ENCODE results near the gene NTRK3. TPM values are rescaled to one million over a fixed set of nuclear protein-coding genes. Genes with fewer than 3 reads are reported as not detected.
"Not testable (repeated sequence)": the region's sequence is repeated elsewhere in the genome, so short reads cannot be mapped to it uniquely, and the experiment has no call there.

NTRK3 gene
- polyA plus RNA-seq, 1 donor from 2014 or later = not detected

DNA sequence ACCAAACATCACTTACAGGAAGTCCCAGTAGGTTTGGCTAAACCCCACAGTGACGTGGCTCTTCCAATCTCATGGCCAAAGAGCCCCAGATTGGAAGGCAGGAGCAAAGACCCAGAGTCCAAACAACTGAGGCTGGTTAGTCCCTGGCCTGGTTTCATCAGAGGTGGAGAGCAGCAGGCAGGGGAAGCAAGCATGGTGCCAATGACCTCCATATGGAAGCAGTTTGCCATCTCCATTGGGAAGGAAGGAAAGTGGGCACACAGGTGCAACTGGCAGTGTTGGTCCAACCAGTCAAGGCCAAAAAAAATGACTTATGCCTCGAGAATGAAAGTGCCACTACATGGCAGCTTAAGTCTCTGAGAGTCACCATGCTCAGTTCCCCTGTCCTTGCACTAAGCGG is 175.9 kb downstream of the NTRK3 start:
- H3K9me3 Mint-ChIP-seq = peaks cover 0 to 3% (median 3%) of the 10 kb centered on the region in 3 donors
- no peak overlapping the region for H3K27ac Mint-ChIP-seq
- H3K36me3 Mint-ChIP-seq = no peaks in the 10 kb centered on the region
- no peak overlapping the region for H3K4me3 Mint-ChIP-seq
- H3K27me3 Mint-ChIP-seq = peaks cover 3% of the 10 kb centered on the region
- H3K4me1 Mint-ChIP-seq = no peaks in the 10 kb centered on the region

DNA sequence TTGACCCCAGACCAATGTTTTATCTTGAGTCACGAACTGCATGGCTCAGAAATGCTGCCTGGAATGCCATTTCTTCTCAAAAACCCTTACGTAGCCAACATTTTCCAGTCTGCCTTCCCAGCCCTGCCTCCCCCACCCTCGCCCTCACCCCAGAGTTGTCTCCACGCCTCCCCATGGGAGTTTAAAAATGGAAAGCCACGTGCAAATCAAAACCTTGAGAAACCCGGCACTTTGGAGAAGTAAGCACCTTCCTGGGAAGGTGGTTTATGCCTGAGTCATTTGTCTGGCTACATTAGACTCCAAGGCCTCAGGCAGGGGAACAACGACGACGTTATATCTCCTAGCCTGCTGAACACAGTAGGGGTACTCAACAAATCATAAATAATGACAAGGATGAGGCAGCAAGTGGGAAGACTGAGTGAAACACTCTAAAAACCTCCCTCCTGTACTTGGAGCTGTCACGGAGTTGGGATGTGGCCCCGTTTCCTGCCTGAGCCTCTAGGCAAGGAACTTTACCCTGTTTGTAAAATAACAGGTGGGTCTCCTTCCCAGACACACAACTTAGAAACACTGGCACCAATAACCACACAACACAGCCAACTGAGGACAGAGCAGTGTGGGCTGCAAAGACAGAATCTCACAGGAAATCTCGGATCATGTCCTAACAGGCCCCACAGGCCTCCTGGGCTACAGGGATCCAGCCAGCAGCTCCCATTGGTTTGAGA is 179.1 kb downstream of the NTRK3 start:
- Mint-ChIP-seq H3K36me3 (no peaks in the 10 kb centered on the region), H3K27ac (no peak overlapping the region), H3K4me3 (no peak overlapping the region), H3K9me3 (peaks cover 0 to 3% (median 2%) of the 10 kb centered on the region in 3 donors), H3K27me3 (peaks cover 6% of the 10 kb centered on the region), H3K4me1 (no peaks in the 10 kb centered on the region)

DNA sequence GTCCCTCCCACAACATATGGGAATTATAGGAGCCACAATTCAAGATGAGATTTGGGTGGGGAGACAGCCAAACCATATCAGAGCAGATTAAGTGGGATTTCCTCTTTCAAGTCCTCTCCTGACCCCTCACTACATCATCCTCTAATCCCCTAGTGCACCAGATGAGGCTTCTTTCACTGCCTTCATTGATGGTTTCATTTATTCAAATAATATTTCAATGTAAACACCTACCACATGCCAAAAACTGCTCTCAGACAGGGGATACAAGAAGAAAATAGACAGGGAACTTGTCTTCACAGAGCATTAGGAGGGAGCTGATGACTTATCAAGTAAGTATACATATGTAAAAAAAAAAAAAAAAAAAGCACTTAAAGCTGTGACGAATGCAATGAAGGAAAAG is 180.2 kb downstream of the NTRK3 start:
- peaks cover 6% of the 10 kb centered on the region for H3K27me3 Mint-ChIP-seq
- no peaks in the 10 kb centered on the region for H3K4me1 Mint-ChIP-seq
- no peak overlapping the region for H3K27ac Mint-ChIP-seq
- H3K36me3 Mint-ChIP-seq = no peaks in the 10 kb centered on the region
- peaks cover 0 to 3% (median 2%) of the 10 kb centered on the region in 3 donors for H3K9me3 Mint-ChIP-seq
- no peak overlapping the region for H3K4me3 Mint-ChIP-seq

GRCh38 chr15:88075102-88075501 is 181.4 kb downstream of the NTRK3 start:
- no peak overlapping the region for H3K27ac Mint-ChIP-seq
- H3K9me3 Mint-ChIP-seq = peaks cover 0 to 2% (median 0%) of the 10 kb centered on the region in 3 donors
- no peak overlapping the region for H3K4me3 Mint-ChIP-seq
- no peaks in the 10 kb centered on the region for H3K36me3 Mint-ChIP-seq
- H3K27me3 Mint-ChIP-seq = peaks cover 6% of the 10 kb centered on the region
- no peaks in the 10 kb centered on the region for H3K4me1 Mint-ChIP-seq

- H3K9me3 Mint-ChIP-seq = peaks cover 0 to 2% (median 0%) of the 10 kb centered on the region in 3 donors
- no peak overlapping the region for H3K4me3 Mint-ChIP-seq
- H3K27me3 Mint-ChIP-seq = peaks cover 6% of the 10 kb centered on the region
- H3K27ac Mint-ChIP-seq = no peak overlapping the region
- no peaks in the 10 kb centered on the region for H3K36me3 Mint-ChIP-seq
- no peaks in the 10 kb centered on the region for H3K4me1 Mint-ChIP-seq
Observed at GRCh38 chr15:88074386-88074785, 182.2 kb downstream of the NTRK3 start.

GRCh38 chr15:88073391-88073691 is 183.2 kb downstream of the NTRK3 start:
- Mint-ChIP-seq H3K36me3 (no peaks in the 10 kb centered on the region), H3K4me3 (no peak overlapping the region), H3K4me1 (no peaks in the 10 kb centered on the region), H3K27me3 (peaks cover 6% of the 10 kb centered on the region), H3K27ac (no peak overlapping the region), H3K9me3 (no peaks in the 10 kb centered on the region)

GRCh38 chr15:88072598-88073390 is 183.7 kb downstream of the NTRK3 start:
- Mint-ChIP-seq H3K4me1 (no peaks in the 10 kb centered on the region), H3K27ac (no peak overlapping the region), H3K9me3 (no peaks in the 10 kb centered on the region), H3K36me3 (no peaks in the 10 kb centered on the region), H3K4me3 (no peak overlapping the region), H3K27me3 (peaks cover 6% of the 10 kb centered on the region)

DNA sequence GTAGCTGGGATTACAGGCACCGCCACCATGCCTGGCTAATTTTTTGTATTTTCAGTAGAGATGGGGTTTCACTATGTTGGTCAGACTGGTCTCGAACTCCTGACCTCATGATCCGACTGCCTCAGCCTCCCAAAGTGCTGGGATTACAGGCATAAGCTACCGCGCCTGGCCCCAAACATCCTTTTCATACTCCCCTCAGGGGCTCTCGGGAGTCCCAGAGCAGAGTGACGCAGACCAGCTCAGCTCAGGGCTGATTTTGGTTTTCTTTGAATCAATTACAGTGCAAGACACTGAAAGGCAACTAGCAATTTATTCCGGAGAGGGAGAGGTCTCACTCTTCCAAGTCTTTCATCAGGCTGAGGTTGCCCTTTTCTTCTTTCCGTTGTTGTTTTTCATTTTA is 184.4 kb downstream of the NTRK3 start:
- not testable (repeated sequence) for H3K4me1 Mint-ChIP-seq, H3K4me3 Mint-ChIP-seq, H3K27me3 Mint-ChIP-seq, H3K36me3 Mint-ChIP-seq, H3K27ac Mint-ChIP-seq, H3K9me3 Mint-ChIP-seq

DNA sequence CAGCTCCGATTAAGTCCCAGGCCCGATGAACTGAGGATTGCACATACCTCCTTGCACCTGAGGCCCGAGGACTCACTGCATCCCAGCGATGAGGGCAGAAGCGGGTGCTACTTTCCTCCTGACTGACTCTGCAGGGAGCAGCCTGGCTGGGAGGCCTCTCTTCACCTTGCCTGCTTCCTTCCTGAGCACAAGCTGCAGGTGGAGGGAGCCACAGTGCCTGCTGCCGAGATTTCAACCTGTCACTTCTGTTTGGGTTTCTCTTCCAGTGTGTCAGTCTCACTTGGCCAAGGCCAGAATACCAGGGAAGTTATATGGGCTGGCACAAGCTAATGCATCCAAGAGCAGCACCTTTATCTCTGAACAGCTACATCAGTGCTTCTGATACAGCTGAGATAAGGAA is 185.4 kb downstream of the NTRK3 start:
- no peak overlapping the region for H3K27ac Mint-ChIP-seq
- peaks cover 4% of the 10 kb centered on the region for H3K27me3 Mint-ChIP-seq
- no peaks in the 10 kb centered on the region for H3K4me1 Mint-ChIP-seq
- H3K4me3 Mint-ChIP-seq = no peak overlapping the region
- no peaks in the 10 kb centered on the region for H3K9me3 Mint-ChIP-seq
- H3K36me3 Mint-ChIP-seq = no peaks in the 10 kb centered on the region

GRCh38 chr15:88069561-88069960 is 187.0 kb downstream of the NTRK3 start:
- no peak overlapping the region for H3K27ac Mint-ChIP-seq
- H3K4me1 Mint-ChIP-seq = no peaks in the 10 kb centered on the region
- no peaks in the 10 kb centered on the region for H3K27me3 Mint-ChIP-seq
- no peak overlapping the region for H3K4me3 Mint-ChIP-seq
- H3K36me3 Mint-ChIP-seq = no peaks in the 10 kb centered on the region
- H3K9me3 Mint-ChIP-seq = no peaks in the 10 kb centered on the region

DNA sequence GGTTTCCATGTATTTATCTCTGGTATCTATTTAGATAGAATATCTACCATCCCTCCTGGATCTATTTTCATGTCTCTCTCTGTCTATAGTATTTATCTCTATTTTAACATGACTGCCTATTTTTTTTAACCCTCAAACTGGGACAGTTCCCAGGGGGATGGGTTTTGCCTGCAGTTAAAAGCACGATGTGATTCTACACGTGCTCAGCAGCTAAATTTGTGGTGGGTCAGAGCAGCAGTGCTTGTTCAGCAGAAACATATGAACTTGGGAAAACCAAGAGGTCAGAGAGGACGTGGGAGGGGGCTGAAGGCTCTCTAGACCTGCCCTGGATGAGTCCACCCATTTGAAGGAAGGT is 189.2 kb downstream of the NTRK3 start:
- Mint-ChIP-seq H3K9me3 (peaks cover 0 to 2% (median 0%) of the 10 kb centered on the region in 3 donors), H3K36me3 (no peaks in the 10 kb centered on the region), H3K4me3 (no peak overlapping the region), H3K4me1 (no peaks in the 10 kb centered on the region), H3K27me3 (no peaks in the 10 kb centered on the region), H3K27ac (no peak overlapping the region)

DNA sequence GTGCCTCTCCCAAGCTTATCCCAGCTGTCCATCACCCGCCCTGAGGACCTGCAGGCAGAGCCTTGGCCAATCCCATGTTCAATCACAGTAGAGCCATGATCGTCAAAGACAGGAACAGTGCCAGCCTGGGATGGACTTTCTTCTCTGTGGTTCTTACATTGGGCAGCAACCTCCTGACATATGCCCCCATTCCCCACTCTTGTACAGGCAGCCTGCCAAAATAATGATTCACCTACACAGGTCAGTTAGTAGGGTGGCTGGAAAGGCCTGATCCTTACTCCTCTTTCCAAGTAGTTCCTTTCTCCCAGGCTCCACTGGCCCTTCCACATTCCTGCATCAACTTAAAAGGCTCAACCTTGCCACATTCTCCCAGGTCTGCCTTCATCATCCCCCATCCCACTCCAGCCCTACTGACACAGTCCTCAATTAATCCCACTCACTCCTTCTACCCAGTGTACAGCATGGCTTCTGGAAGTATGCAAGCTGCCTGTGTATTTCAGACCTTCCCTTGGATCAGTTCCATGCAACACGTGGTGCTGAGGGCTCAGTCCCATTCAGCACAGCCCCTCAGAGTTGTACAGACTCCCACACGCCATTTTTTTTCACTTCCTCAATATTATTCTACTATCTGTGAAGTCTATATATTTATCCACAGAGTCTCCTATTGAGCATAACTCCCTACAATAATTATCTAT is 189.8 kb downstream of the NTRK3 start:
- H3K36me3 Mint-ChIP-seq = no peaks in the 10 kb centered on the region
- peaks cover 0 to 2% (median 0%) of the 10 kb centered on the region in 3 donors for H3K9me3 Mint-ChIP-seq
- H3K27ac Mint-ChIP-seq = no peak overlapping the region
- H3K4me1 Mint-ChIP-seq = no peaks in the 10 kb centered on the region
- H3K27me3 Mint-ChIP-seq = no peaks in the 10 kb centered on the region
- H3K4me3 Mint-ChIP-seq = no peak overlapping the region

- peaks cover 0 to 2% (median 0%) of the 10 kb centered on the region in 3 donors for H3K9me3 Mint-ChIP-seq
- no peaks in the 10 kb centered on the region for H3K4me1 Mint-ChIP-seq
- H3K4me3 Mint-ChIP-seq = peak overlapping the region in 1 of 4 donors; percentile 34
- H3K27ac Mint-ChIP-seq = no peak overlapping the region
- H3K27me3 Mint-ChIP-seq = no peaks in the 10 kb centered on the region
- no peaks in the 10 kb centered on the region for H3K36me3 Mint-ChIP-seq
Observed at GRCh38 chr15:88061452-88061851, 195.1 kb downstream of the NTRK3 start.

DNA sequence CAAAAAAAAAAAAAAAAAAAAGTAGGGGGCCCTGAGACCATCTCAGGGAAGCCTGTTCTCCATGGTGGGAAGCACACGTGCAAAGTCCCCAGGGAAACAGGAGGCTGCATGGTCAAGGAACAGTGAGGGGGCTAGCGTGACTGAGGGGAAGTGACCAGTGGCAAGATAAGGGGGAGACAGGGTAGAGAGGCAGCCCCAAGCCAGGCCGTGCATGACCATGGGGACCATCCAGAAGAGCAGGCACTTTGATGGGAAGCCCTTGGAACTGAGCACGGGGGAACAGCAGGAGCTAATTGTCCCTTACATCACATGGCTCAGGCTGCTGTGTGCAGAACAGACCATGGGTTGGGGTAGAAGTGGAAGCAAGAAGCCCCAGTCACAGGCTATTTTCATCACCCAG is 196.2 kb downstream of the NTRK3 start:
- peaks cover 0 to 2% (median 0%) of the 10 kb centered on the region in 3 donors for H3K9me3 Mint-ChIP-seq
- H3K27ac Mint-ChIP-seq = no peak overlapping the region
- H3K36me3 Mint-ChIP-seq = no peaks in the 10 kb centered on the region
- no peaks in the 10 kb centered on the region for H3K4me1 Mint-ChIP-seq
- H3K4me3 Mint-ChIP-seq = no peak overlapping the region
- H3K27me3 Mint-ChIP-seq = no peaks in the 10 kb centered on the region

- Mint-ChIP-seq H3K27ac (no peak overlapping the region), H3K4me3 (no peak overlapping the region), H3K4me1 (no peaks in the 10 kb centered on the region), H3K36me3 (no peaks in the 10 kb centered on the region), H3K9me3 (no peaks in the 10 kb centered on the region), H3K27me3 (no peaks in the 10 kb centered on the region)
Observed at GRCh38 chr15:88057836-88058235, 198.7 kb downstream of the NTRK3 start.
